GM10847 (cell line): ENCODE measurements around the gene LLCFC1.

Source experiments
- POLR2A ChIP-seq: IDR thresholded peaks from 2 replicates; pipeline ENCODE4 v1.6.1; 2011; ENCODE audit not compliant: insufficient read length; ENCODE audit errors: extremely low read depth

LLCFC1 gene

GRCh38 chr7:142957723-142958122 lies 18.4 kb downstream of the LLCFC1 start:
- TF ChIP-seq POLR2A = no peak

- no peak for TF ChIP-seq POLR2A
Observed at GRCh38 chr7:142959202-142959601, 19.9 kb downstream of the LLCFC1 start.

DNA sequence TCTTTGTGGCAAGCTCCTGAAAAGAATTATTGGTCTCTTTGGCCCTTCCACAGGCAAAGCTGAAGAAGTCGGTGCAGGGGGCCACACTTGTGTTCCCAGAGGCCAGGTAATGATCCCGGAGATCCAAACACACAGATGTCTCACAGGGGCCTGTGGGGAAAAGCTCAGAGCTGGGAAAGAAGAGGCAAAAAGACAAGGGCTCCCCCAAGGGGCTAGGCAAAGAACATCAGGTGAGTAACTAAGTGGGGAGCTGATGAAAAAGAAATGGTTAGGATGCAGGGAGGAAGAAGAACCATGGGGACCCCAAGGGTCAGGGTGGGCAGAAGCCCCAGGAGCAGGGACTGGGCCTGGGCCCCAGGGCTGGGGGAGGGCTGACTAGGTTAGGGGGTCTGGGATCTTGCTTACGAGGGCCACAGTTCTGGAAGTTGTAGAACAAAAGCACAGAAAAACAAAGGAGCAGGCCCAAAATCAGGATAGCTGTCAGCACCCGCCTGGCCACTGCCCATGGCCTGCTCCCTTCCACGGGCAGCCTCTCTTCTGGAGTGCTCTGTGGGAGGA lies 21.8 kb downstream of the LLCFC1 start:
- no peak for TF ChIP-seq POLR2A

GRCh38 chr7:142961595-142961972 lies 22.3 kb downstream of the LLCFC1 start:
- no peak for TF ChIP-seq POLR2A

- TF ChIP-seq POLR2A = no peak
Observed at GRCh38 chr7:142961973-142962926, 23.0 kb downstream of the LLCFC1 start, which contains the start of gene KEL. Gene KEL (minus strand): TSS chr7:142962363. CDS start chr7:142962206, 157 bp downstream.

DNA sequence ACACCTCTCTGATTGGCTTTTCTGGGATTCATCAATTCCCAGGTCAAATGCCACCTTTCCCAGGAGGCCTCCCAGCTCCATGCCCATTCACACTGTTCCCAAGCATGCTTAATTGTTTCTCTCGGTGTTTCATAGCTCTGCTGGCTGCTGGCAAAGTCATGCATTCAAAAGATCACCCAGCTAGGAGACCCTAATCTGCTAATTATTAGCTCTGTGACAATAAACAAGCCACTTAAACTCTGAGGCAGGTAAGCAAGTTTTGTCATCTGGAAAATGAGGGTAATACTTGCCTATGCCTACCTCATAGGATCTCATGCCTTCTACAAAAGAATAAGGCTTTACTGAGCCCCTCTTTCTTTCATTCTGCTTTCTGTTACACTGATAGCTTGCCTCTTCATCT lies 23.7 kb downstream of the LLCFC1 start:
- TF ChIP-seq POLR2A = no peak

GRCh38 chr7:142963993-142964392 lies 24.7 kb downstream of the LLCFC1 start:
- TF ChIP-seq POLR2A = no peak

DNA sequence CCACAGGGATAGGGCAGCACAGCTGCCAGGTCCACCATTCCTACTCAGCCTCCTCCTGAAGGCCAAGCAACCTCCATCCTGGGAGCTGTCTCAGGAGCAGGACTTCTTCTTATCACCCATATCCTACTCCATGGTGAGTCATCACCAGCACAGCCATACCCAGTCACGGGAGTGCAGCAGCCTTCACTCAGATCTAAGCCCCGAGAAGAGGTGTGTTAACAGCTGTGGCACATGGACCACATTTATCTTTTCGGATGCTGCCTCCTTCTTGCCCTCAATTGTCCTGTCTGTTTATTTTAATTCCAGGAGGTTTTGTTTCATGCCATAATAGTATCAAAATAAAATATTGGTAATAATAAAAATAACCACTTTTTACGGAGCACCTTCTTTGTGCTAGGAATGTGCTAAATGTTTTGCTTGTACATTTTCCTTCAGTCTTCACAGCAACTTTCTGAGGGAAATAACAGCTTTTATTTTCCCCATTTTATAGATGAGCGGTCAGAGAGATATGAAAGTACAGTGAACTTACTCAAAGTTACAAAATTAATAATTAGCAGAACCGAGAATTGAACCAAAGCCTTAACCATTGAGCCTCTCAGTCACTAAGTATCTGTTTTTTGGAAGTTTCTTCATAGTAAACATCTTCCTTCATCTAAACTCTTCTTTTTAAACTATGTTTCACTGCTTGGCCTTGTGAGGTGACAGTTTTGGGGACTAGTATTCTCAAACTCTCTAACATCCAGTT lies 25.4 kb downstream of the LLCFC1 start:
- no peak for TF ChIP-seq POLR2A

DNA sequence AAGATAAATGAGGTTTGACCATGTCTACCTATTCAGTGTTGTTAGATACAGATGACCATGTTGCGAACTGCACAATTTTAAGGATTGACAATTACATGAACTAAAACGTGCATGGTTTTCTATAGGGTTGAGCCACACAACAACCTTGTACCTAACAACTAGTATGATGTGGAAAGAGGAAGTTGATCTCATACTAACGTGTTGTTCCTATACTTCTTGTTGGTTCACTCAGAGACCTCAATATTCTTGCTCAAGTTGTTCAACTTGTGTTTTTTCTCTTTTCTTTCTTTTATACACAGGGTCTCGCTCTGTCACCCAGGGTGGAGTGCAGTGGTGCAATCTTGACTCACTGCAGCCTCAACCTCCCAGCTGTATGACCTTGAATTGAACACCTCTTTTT lies 28.9 kb downstream of the LLCFC1 start:
- no peak for TF ChIP-seq POLR2A

GRCh38 chr7:142969183-142969582 lies 29.9 kb downstream of the LLCFC1 start:
- no peak for TF ChIP-seq POLR2A

DNA sequence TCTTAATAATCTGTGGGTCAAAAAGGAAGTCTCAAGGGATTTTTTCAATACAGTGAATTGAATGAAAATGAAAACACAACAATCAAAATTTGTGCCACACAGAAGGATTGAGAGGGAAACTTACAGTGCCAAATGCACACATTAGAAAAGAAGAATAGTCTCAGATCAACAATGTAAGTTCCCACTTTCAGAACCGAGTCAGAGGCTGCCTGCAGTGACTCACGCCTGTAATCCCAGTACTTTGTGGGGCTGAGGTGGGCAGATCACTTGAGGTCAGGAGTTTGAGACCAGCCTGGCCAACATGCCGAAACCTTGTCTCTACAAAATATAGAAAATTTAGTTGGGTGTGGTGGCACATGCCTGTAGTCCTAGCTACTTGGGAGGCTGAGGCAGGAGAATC lies 35.3 kb downstream of the LLCFC1 start:
- no peak for TF ChIP-seq POLR2A

DNA sequence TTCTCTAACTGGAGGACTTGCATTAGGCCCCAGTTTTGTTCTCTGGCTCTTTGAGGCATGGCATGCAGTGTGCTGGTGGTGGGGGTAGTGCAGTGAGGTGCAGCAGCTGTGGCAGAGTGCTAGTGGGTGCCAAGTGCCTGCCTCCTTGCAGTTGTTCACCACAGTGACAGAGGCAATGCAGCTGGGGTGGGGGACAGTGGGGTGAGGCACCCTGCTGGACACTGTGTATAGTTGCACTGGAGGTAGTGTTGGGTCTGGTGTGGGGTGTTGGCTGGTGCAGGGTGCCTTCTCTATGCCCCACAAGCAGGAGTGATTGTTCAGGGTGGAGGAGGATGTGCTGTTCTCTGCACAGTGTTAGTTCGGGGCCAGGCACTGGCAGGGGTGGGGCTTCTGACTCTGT lies 44.5 kb downstream of the LLCFC1 start:
- TF ChIP-seq POLR2A = no peak

- no peak for TF ChIP-seq POLR2A
Observed at GRCh38 chr7:142984297-142984696, 45.0 kb downstream of the LLCFC1 start.
